Stomach (tissue), 4 donors: ENCODE data around the gene LCLAT1.

Experiments
- POLR2A ChIP-seq, 4 donors: fragments of 450-650 bp; IDR thresholded peaks; one replicate each; pipeline ENCODE4 v1.6.1; 2016; ENCODE audit warnings: antibody characterized with exemption in 4 of 4, control low read depth in 2 of 4, mild to moderate bottlenecking in 1 of 4, moderate library complexity in 1 of 4
- POLR2AphosphoS5 ChIP-seq, 3 donors: sonication (generic); formaldehyde crosslinking; IDR thresholded peaks; one replicate each; pipeline ENCODE4 v1.6.1; 2016; ENCODE audit warnings: antibody characterized with exemption in 3 of 3
- TF ChIP-seq, protein P1 (sequence below), 7 experiments: fragments of 450-650 bp in 4 of 7; fragments of 200-600 bp in 3 of 7; sonication (generic) in 3 of 7; IDR thresholded peaks; one replicate each; pipeline ENCODE4 v1.5.1; 2016 to 2019; ENCODE audit warnings: antibody characterized with exemption in 7 of 7, control low read depth in 2 of 7, mild to moderate bottlenecking in 1 of 7

DNA sequence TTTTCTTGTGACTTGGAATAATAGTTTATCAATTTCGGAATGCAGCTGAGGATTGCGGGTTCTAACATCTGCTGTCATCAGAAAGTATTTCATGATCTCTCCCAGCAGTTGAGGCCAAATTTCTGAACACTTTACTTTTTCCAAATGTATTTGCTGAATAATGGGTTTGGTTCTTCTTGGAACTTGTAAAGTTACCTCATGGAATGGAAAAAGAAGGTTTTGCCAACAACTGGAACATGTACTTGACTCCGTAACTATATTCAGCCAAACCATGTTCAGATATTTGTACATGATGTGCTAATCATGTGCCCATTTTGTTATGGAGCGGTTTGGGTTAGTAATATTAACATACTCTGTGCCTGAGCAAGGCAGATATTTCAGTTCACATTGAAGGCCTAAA, 119.6 kb downstream of the LCLAT1 start:
- TF ChIP-seq POLR2A (IDR thresholded peaks at IDR 0.05) (no peak), POLR2AphosphoS5 (IDR thresholded peaks at IDR 0.05) (no peak)
- TF ChIP-seq, protein P1, sequence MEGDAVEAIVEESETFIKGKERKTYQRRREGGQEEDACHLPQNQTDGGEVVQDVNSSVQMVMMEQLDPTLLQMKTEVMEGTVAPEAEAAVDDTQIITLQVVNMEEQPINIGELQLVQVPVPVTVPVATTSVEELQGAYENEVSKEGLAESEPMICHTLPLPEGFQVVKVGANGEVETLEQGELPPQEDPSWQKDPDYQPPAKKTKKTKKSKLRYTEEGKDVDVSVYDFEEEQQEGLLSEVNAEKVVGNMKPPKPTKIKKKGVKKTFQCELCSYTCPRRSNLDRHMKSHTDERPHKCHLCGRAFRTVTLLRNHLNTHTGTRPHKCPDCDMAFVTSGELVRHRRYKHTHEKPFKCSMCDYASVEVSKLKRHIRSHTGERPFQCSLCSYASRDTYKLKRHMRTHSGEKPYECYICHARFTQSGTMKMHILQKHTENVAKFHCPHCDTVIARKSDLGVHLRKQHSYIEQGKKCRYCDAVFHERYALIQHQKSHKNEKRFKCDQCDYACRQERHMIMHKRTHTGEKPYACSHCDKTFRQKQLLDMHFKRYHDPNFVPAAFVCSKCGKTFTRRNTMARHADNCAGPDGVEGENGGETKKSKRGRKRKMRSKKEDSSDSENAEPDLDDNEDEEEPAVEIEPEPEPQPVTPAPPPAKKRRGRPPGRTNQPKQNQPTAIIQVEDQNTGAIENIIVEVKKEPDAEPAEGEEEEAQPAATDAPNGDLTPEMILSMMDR (IDR thresholded peaks at IDR 0.05) = no peak
